Measurements from ENCODE around the gene AFM.

DNA sequence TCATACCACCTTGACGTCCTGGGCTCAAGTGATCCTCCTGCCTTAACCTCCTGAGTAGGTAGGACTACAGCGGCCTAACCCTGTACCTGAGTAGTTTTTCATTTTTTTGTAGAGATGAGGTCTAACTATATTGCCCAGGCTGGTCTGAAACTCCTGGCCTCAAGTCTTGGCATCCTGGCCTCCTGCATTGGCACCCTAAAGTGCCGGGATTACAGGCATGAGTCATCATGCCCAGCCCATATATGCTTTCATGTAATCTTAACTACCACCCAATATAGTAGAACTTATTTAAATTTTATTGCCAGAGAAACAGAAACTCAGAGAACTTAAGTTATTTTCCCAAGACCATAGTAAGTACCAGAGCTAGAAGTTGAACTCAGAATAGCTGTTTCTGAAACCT lies 27.1 kb downstream of the AFM start:
- TF ChIP-seq, protein P1, sequence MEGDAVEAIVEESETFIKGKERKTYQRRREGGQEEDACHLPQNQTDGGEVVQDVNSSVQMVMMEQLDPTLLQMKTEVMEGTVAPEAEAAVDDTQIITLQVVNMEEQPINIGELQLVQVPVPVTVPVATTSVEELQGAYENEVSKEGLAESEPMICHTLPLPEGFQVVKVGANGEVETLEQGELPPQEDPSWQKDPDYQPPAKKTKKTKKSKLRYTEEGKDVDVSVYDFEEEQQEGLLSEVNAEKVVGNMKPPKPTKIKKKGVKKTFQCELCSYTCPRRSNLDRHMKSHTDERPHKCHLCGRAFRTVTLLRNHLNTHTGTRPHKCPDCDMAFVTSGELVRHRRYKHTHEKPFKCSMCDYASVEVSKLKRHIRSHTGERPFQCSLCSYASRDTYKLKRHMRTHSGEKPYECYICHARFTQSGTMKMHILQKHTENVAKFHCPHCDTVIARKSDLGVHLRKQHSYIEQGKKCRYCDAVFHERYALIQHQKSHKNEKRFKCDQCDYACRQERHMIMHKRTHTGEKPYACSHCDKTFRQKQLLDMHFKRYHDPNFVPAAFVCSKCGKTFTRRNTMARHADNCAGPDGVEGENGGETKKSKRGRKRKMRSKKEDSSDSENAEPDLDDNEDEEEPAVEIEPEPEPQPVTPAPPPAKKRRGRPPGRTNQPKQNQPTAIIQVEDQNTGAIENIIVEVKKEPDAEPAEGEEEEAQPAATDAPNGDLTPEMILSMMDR (IDR thresholded peaks at IDR 0.05; ENCODE audit: low read length) = no peak
- no peak for TF ChIP-seq EZH2 (optimal IDR thresholded peaks at IDR 0.05; ENCODE audit: low read depth, low read length)

All from MM.1S (cell line).